ENCODE measurements around the gene CPB1.

CPB1 gene

GRCh38 chr3:148854061-148854460 is 26.4 kb downstream of the CPB1 start:
- Histone ChIP-seq H3K36me3 (ENCODE audit: control insufficient read depth in 5 of 5, insufficient read depth in 5 of 5, low read length in 5 of 5) (no peaks in the 10 kb centered on the region), H3K9me3 (ENCODE audit: control insufficient read depth in 5 of 5, low read length in 5 of 5) (no peaks in the 10 kb centered on the region), H3K4me3 (ENCODE audit: low read depth in 1 of 5, low read length in 5 of 5) (no peak overlapping the region), H3K4me1 (ENCODE audit: control insufficient read depth in 5 of 5, insufficient read depth in 5 of 5, low read length in 5 of 5) (peaks cover 0 to 21% (median 14%) of the 10 kb centered on the region in 5 donors), H3K27me3 (ENCODE audit: control insufficient read depth in 5 of 5, insufficient read depth in 4 of 5, low read length in 5 of 5) (no peaks in the 10 kb centered on the region), H3K9ac (ENCODE audit: low read length in 5 of 5) (no peak overlapping the region), H3K27ac (ENCODE audit: low read depth, low read length) (no peak overlapping the region)

- Histone ChIP-seq H3K9ac (ENCODE audit: low read length in 5 of 5) (peak overlapping the region in 1 of 5 donors; percentile 18), H3K4me3 (ENCODE audit: low read depth in 1 of 5, low read length in 5 of 5) (peak overlapping the region in 1 of 5 donors; percentile 20), H3K36me3 (ENCODE audit: control insufficient read depth in 5 of 5, insufficient read depth in 5 of 5, low read length in 5 of 5) (no peaks in the 10 kb centered on the region), H3K27ac (ENCODE audit: low read depth, low read length) (peak overlapping the region; percentile 56), H3K4me1 (ENCODE audit: control insufficient read depth in 5 of 5, insufficient read depth in 5 of 5, low read length in 5 of 5) (peaks cover 0 to 21% (median 14%) of the 10 kb centered on the region in 5 donors), H3K9me3 (ENCODE audit: control insufficient read depth in 5 of 5, low read length in 5 of 5) (no peaks in the 10 kb centered on the region), H3K27me3 (ENCODE audit: control insufficient read depth in 5 of 5, insufficient read depth in 4 of 5, low read length in 5 of 5) (no peaks in the 10 kb centered on the region)
These were observed 28.8 kb downstream of the CPB1 start for GRCh38 chr3:148856384-148856783.

- no peaks in the 10 kb centered on the region for H3K36me3 ChIP-seq (ENCODE audit: control insufficient read depth in 5 of 5, insufficient read depth in 5 of 5, low read length in 5 of 5)
- no peak overlapping the region for H3K9ac ChIP-seq (ENCODE audit: low read length in 5 of 5)
- no peak overlapping the region for H3K27ac ChIP-seq (ENCODE audit: low read depth, low read length)
- peak overlapping the region in 1 of 5 donors; percentile 20 for H3K4me3 ChIP-seq (ENCODE audit: low read depth in 1 of 5, low read length in 5 of 5)
- H3K4me1 ChIP-seq (ENCODE audit: control insufficient read depth in 5 of 5, insufficient read depth in 5 of 5, low read length in 5 of 5), result peaks cover 0 to 19% (median 12%) of the 10 kb centered on the region in 5 donors
- H3K27me3 ChIP-seq (ENCODE audit: control insufficient read depth in 5 of 5, insufficient read depth in 4 of 5, low read length in 5 of 5), result no peaks in the 10 kb centered on the region
- H3K9me3 ChIP-seq (ENCODE audit: control insufficient read depth in 5 of 5, low read length in 5 of 5), result no peaks in the 10 kb centered on the region
These were observed 29.7 kb downstream of the CPB1 start for GRCh38 chr3:148857316-148857715.

- H3K9ac ChIP-seq (ENCODE audit: low read length in 5 of 5), result no peak overlapping the region
- no peaks in the 10 kb centered on the region for H3K36me3 ChIP-seq (ENCODE audit: control insufficient read depth in 5 of 5, insufficient read depth in 5 of 5, low read length in 5 of 5)
- H3K4me1 ChIP-seq (ENCODE audit: control insufficient read depth in 5 of 5, insufficient read depth in 5 of 5, low read length in 5 of 5), result peaks cover 0 to 11% (median 9%) of the 10 kb centered on the region in 5 donors
These were observed 33.8 kb downstream of the CPB1 start for GRCh38 chr3:148861277-148861869.

GRCh38 chr3:148863297-148863696 is 35.7 kb downstream of the CPB1 start:
- no peaks in the 10 kb centered on the region for H3K36me3 ChIP-seq (ENCODE audit: control insufficient read depth in 5 of 5, insufficient read depth in 5 of 5, low read length in 5 of 5)
- H3K9me3 ChIP-seq (ENCODE audit: control insufficient read depth in 5 of 5, low read length in 5 of 5), result no peaks in the 10 kb centered on the region
- no peaks in the 10 kb centered on the region for H3K27me3 ChIP-seq (ENCODE audit: control insufficient read depth in 5 of 5, insufficient read depth in 4 of 5, low read length in 5 of 5)
- H3K27ac ChIP-seq (ENCODE audit: low read depth, low read length), result no peak overlapping the region
- peak overlapping the region in 1 of 5 donors; percentile 15 for H3K9ac ChIP-seq (ENCODE audit: low read length in 5 of 5)
- H3K4me3 ChIP-seq (ENCODE audit: low read depth in 1 of 5, low read length in 5 of 5), result no peak overlapping the region
- no peaks in the 10 kb centered on the region for H3K4me1 ChIP-seq (ENCODE audit: control insufficient read depth in 5 of 5, insufficient read depth in 5 of 5, low read length in 5 of 5)

More at GRCh38 chr3:148861277-148861869, 33.8 kb downstream of the CPB1 start:
- no peak overlapping the region for H3K4me3 ChIP-seq (ENCODE audit: low read depth in 1 of 5, low read length in 5 of 5)
- H3K9me3 ChIP-seq (ENCODE audit: control insufficient read depth in 5 of 5, low read length in 5 of 5), result no peaks in the 10 kb centered on the region
- no peak overlapping the region for H3K27ac ChIP-seq (ENCODE audit: low read depth, low read length)
- H3K27me3 ChIP-seq (ENCODE audit: control insufficient read depth in 5 of 5, insufficient read depth in 4 of 5, low read length in 5 of 5), result no peaks in the 10 kb centered on the region

GRCh38 chr3:148863814-148864213 is 36.2 kb downstream of the CPB1 start:
- no peaks in the 10 kb centered on the region for H3K36me3 ChIP-seq (ENCODE audit: control insufficient read depth in 5 of 5, insufficient read depth in 5 of 5, low read length in 5 of 5)
- no peak overlapping the region for H3K4me3 ChIP-seq (ENCODE audit: low read depth in 1 of 5, low read length in 5 of 5)
- H3K9me3 ChIP-seq (ENCODE audit: control insufficient read depth in 5 of 5, low read length in 5 of 5), result no peaks in the 10 kb centered on the region
- no peaks in the 10 kb centered on the region for H3K27me3 ChIP-seq (ENCODE audit: control insufficient read depth in 5 of 5, insufficient read depth in 4 of 5, low read length in 5 of 5)
- H3K9ac ChIP-seq (ENCODE audit: low read length in 5 of 5), result no peak overlapping the region
- H3K4me1 ChIP-seq (ENCODE audit: control insufficient read depth in 5 of 5, insufficient read depth in 5 of 5, low read length in 5 of 5), result no peaks in the 10 kb centered on the region
- no peak overlapping the region for H3K27ac ChIP-seq (ENCODE audit: low read depth, low read length)

GRCh38 chr3:148865049-148865448 is 37.4 kb downstream of the CPB1 start, which contains the start of gene CPA3:
Gene CPA3, plus strand, starts transcription at chr3:148865296. Its CDS starts 12 bp downstream, at chr3:148865308.
- H3K9me3 ChIP-seq (ENCODE audit: control insufficient read depth in 5 of 5, low read length in 5 of 5), result no peaks in the 10 kb centered on the region
- no peaks in the 10 kb centered on the region for H3K36me3 ChIP-seq (ENCODE audit: control insufficient read depth in 5 of 5, insufficient read depth in 5 of 5, low read length in 5 of 5)
- H3K9ac ChIP-seq (ENCODE audit: low read length in 5 of 5), result no peak within 1 kb of the TSS
- no peaks in the 10 kb centered on the region for H3K4me1 ChIP-seq (ENCODE audit: control insufficient read depth in 5 of 5, insufficient read depth in 5 of 5, low read length in 5 of 5)
- no peak within 1 kb of the TSS for H3K4me3 ChIP-seq (ENCODE audit: low read depth in 1 of 5, low read length in 5 of 5)
- H3K27ac ChIP-seq (ENCODE audit: low read depth, low read length), result no peak within 1 kb of the TSS
- H3K27me3 ChIP-seq (ENCODE audit: control insufficient read depth in 5 of 5, insufficient read depth in 4 of 5, low read length in 5 of 5), result no peaks in the 10 kb centered on the region

GRCh38 chr3:148866261-148866660 is 38.6 kb downstream of the CPB1 start:
- no peak overlapping the region for H3K9ac ChIP-seq (ENCODE audit: low read length in 5 of 5)

GRCh38 chr3:148873270-148873927 is 45.8 kb downstream of the CPB1 start:
- Histone ChIP-seq H3K9me3 (ENCODE audit: control insufficient read depth in 5 of 5, low read length in 5 of 5) (no peaks in the 10 kb centered on the region), H3K36me3 (ENCODE audit: control insufficient read depth in 5 of 5, insufficient read depth in 5 of 5, low read length in 5 of 5) (no peaks in the 10 kb centered on the region)

More at GRCh38 chr3:148866261-148866660, 38.6 kb downstream of the CPB1 start:
- Histone ChIP-seq H3K27me3 (ENCODE audit: control insufficient read depth in 5 of 5, insufficient read depth in 4 of 5, low read length in 5 of 5) (no peaks in the 10 kb centered on the region), H3K4me1 (ENCODE audit: control insufficient read depth in 5 of 5, insufficient read depth in 5 of 5, low read length in 5 of 5) (no peaks in the 10 kb centered on the region), H3K36me3 (ENCODE audit: control insufficient read depth in 5 of 5, insufficient read depth in 5 of 5, low read length in 5 of 5) (no peaks in the 10 kb centered on the region), H3K4me3 (ENCODE audit: low read depth in 1 of 5, low read length in 5 of 5) (no peak overlapping the region), H3K27ac (ENCODE audit: low read depth, low read length) (no peak overlapping the region), H3K9me3 (ENCODE audit: control insufficient read depth in 5 of 5, low read length in 5 of 5) (no peaks in the 10 kb centered on the region)

GRCh38 chr3:148873977-148874376 is 46.4 kb downstream of the CPB1 start:
- H3K4me1 ChIP-seq (ENCODE audit: control insufficient read depth in 5 of 5, insufficient read depth in 5 of 5, low read length in 5 of 5), result no peaks in the 10 kb centered on the region
- no peak overlapping the region for H3K9ac ChIP-seq (ENCODE audit: low read length in 5 of 5)
- H3K4me3 ChIP-seq (ENCODE audit: low read depth in 1 of 5, low read length in 5 of 5), result no peak overlapping the region
- no peaks in the 10 kb centered on the region for H3K27me3 ChIP-seq (ENCODE audit: control insufficient read depth in 5 of 5, insufficient read depth in 4 of 5, low read length in 5 of 5)
- no peaks in the 10 kb centered on the region for H3K9me3 ChIP-seq (ENCODE audit: control insufficient read depth in 5 of 5, low read length in 5 of 5)
- no peaks in the 10 kb centered on the region for H3K36me3 ChIP-seq (ENCODE audit: control insufficient read depth in 5 of 5, insufficient read depth in 5 of 5, low read length in 5 of 5)
- no peak overlapping the region for H3K27ac ChIP-seq (ENCODE audit: low read depth, low read length)

More at GRCh38 chr3:148873270-148873927, 45.8 kb downstream of the CPB1 start:
- Histone ChIP-seq H3K27ac (ENCODE audit: low read depth, low read length) (no peak overlapping the region), H3K27me3 (ENCODE audit: control insufficient read depth in 5 of 5, insufficient read depth in 4 of 5, low read length in 5 of 5) (no peaks in the 10 kb centered on the region), H3K4me3 (ENCODE audit: low read depth in 1 of 5, low read length in 5 of 5) (no peak overlapping the region), H3K4me1 (ENCODE audit: control insufficient read depth in 5 of 5, insufficient read depth in 5 of 5, low read length in 5 of 5) (no peaks in the 10 kb centered on the region), H3K9ac (ENCODE audit: low read length in 5 of 5) (no peak overlapping the region)
